H1 (cell line): ENCODE data around the gene B9D2. TPM values are rescaled to one million over a fixed set of nuclear protein-coding genes. Genes with fewer than 3 reads are reported as not detected.

ENCODE experiments used
- CTCF ChIA-PET: fragments of 300-600 bp; sonication (Branson Sonifier 250); formaldehyde crosslinking; loops from one replicate; lab custom pipeline; 2021; ENCODE audit not compliant: partially characterized antibody; lab: Charles Lee
- POLR2A ChIA-PET: fragments of 300-600 bp; sonication (Branson Sonifier 250); formaldehyde crosslinking; loops from one replicate; lab custom pipeline; 2021; ENCODE audit warnings: inconsistent platforms; ENCODE audit not compliant: partially characterized antibody; lab: Charles Lee
- DNase-seq, 2 experiments: peaks; one replicate each; pipeline versions ENCODE4 v3.0.0 to v3.0.0-alpha.2; 2010 to 2022; ENCODE audit warnings: low spot score in 2 of 2, low read depth in 1 of 2, mixed read lengths in 1 of 2
- FAIRE-seq: peaks from 2 replicates; lab custom pipeline; 2011; peaks lifted over from hg19 to GRCh38; lab: Jason Lieb, UNC
- H2AFZ ChIP-seq: 2 replicates; pipeline ENCODE4 v1.8.1; 2012; ENCODE audit warnings: low read length, inconsistent platforms
- H2AK5ac ChIP-seq: 2 replicates; pipeline ENCODE4 v1.6.1; 2013; ENCODE audit warnings: low read depth, low read length
- H2BK120ac ChIP-seq: replicated peaks from 2 replicates; pipeline ENCODE3; 2013; ENCODE audit warnings: low read depth, low read length, inconsistent platforms
- H2BK12ac ChIP-seq: 2 replicates; pipeline ENCODE4 v1.6.1; 2013; ENCODE audit warnings: low read depth, low read length
- H2BK15ac ChIP-seq: 2 replicates; pipeline ENCODE4 v1.6.1; 2013; ENCODE audit warnings: low read length
- H2BK20ac ChIP-seq: 2 replicates; pipeline ENCODE4 v1.6.1; 2013; ENCODE audit warnings: low read length
- H2BK5ac ChIP-seq: 2 replicates; pipeline ENCODE4 v1.6.1; 2013; ENCODE audit warnings: low read depth, low read length
- H3K14ac ChIP-seq: 2 replicates; pipeline ENCODE4 v1.6.1; 2013; ENCODE audit warnings: inconsistent platforms; ENCODE audit not compliant: insufficient read length
- H3K18ac ChIP-seq: 2 replicates; pipeline ENCODE4 v1.6.1; 2013; ENCODE audit warnings: low read length; ENCODE audit errors: extremely low read depth
- H3K23ac ChIP-seq: 2 replicates; pipeline ENCODE4 v1.6.1; 2013; ENCODE audit warnings: inconsistent platforms; ENCODE audit not compliant: insufficient read length
- H3K23me2 ChIP-seq: 2 replicates; pipeline ENCODE4 v1.6.1; 2013; ENCODE audit warnings: low read depth, low read length
- H3K27ac ChIP-seq: 2 replicates; pipeline ENCODE4 v1.6.1; 2011; ENCODE audit warnings: low read depth, low read length, inconsistent platforms
- H3K27me3 ChIP-seq, 4 experiments: replicated peaks in 1 of 4; 1 replicate in 1 of 4; 2 replicates in 3 of 4; pipeline versions ENCODE4 v1.6.1 to v1.8.1; 2011 to 2013; ENCODE audit warnings: low read length in 3 of 4, mild to moderate bottlenecking in 3 of 4, inconsistent platforms in 2 of 4, mixed read lengths in 2 of 4, moderate library complexity in 1 of 4; ENCODE audit not compliant: control insufficient read depth in 3 of 4, insufficient read depth in 3 of 4; ENCODE audit errors: extremely low read depth in 1 of 4
- H3K36me3 ChIP-seq, 4 experiments: 2 replicates each; pipeline versions ENCODE4 v1.6.1 to v1.8.1; 2011 to 2013; ENCODE audit warnings: mild to moderate bottlenecking in 4 of 4, low read length in 3 of 4, moderate library complexity in 2 of 4, control low read depth in 1 of 4, inconsistent platforms in 1 of 4; ENCODE audit not compliant: insufficient read depth in 4 of 4, control insufficient read depth in 2 of 4
- H3K4ac ChIP-seq: replicated peaks from 2 replicates; pipeline ENCODE3; 2013; ENCODE audit warnings: low read length, low read depth, mixed read lengths, inconsistent platforms; ENCODE audit not compliant: insufficient read length
- H3K4me1 ChIP-seq, 4 experiments: replicated peaks in 1 of 4; 1 replicate in 1 of 4; 2 replicates in 3 of 4; pipeline versions ENCODE4 v1.6.1 to v1.8.1; 2011 to 2013; ENCODE audit warnings: low read length in 3 of 4, inconsistent platforms in 2 of 4, mixed read lengths in 1 of 4; ENCODE audit not compliant: insufficient read depth in 4 of 4, control insufficient read depth in 3 of 4
- H3K4me2 ChIP-seq, 2 experiments: 2 replicates each; pipeline versions ENCODE4 v1.6.1 to v1.8.1; 2011 to 2013; ENCODE audit warnings: low read depth in 2 of 2, low read length in 2 of 2, control low read depth in 1 of 2, inconsistent platforms in 1 of 2, mild to moderate bottlenecking in 1 of 2; ENCODE audit not compliant: insufficient read depth in 1 of 2
- H3K4me3 ChIP-seq, 4 experiments: fragments of 200-600, 300-600 bp in 1 of 4; sonication (generic), shearing (Covaris generic), sonication (Bioruptor Twin) in 1 of 4; 2 replicates each; pipeline versions ENCODE4 v1.5.1 to v1.8.1; 2011 to 2016; ENCODE audit warnings: low read length in 4 of 4, low read depth in 3 of 4, control low read depth in 2 of 4, inconsistent platforms in 2 of 4, mild to moderate bottlenecking in 2 of 4, mixed read lengths in 1 of 4, moderate library complexity in 1 of 4; ENCODE audit not compliant: insufficient read depth in 2 of 4; ENCODE audit errors: extremely low read depth in 1 of 4
- H3K56ac ChIP-seq: replicated peaks from 2 replicates; pipeline ENCODE3; 2013; ENCODE audit warnings: low read depth, mild to moderate bottlenecking, mixed read lengths, low read length, inconsistent platforms; ENCODE audit not compliant: insufficient read length
- H3K79me1 ChIP-seq: 2 replicates; pipeline ENCODE4 v1.6.1; 2013; ENCODE audit warnings: low read depth, low read length, control low read depth
- H3K79me2 ChIP-seq, 2 experiments: 2 replicates each; pipeline versions ENCODE4 v1.6.1 to v1.8.1; 2012 to 2013; ENCODE audit warnings: low read length in 2 of 2, mild to moderate bottlenecking in 2 of 2, inconsistent platforms in 1 of 2; ENCODE audit not compliant: insufficient read depth in 2 of 2, control insufficient read depth in 1 of 2
- H3K9ac ChIP-seq, 4 experiments: replicated peaks in 1 of 4; 1 replicate in 1 of 4; 2 replicates in 3 of 4; pipeline versions ENCODE4 v1.6.1 to v1.8.1; 2011 to 2013; ENCODE audit warnings: low read depth in 3 of 4, low read length in 3 of 4, control low read depth in 2 of 4, mild to moderate bottlenecking in 2 of 4, moderate library complexity in 2 of 4, inconsistent platforms in 1 of 4; ENCODE audit errors: extremely low read depth in 1 of 4
- H3K9me3 ChIP-seq, 2 experiments: 2 replicates each; pipeline versions ENCODE4 v1.6.1 to v1.8.1; 2012 to 2013; ENCODE audit warnings: mild to moderate bottlenecking in 2 of 2, moderate library complexity in 2 of 2, control low read depth in 1 of 2, inconsistent platforms in 1 of 2, low read depth in 1 of 2, low read length in 1 of 2, mixed read lengths in 1 of 2; ENCODE audit not compliant: insufficient read depth in 2 of 2
- H4K20me1 ChIP-seq, 2 experiments: replicated peaks in 1 of 2; 2 replicates each; pipeline versions ENCODE3 to v1.8.1; 2011 to 2013; ENCODE audit warnings: inconsistent platforms in 2 of 2, low read length in 2 of 2, mild to moderate bottlenecking in 1 of 2; ENCODE audit not compliant: insufficient read depth in 2 of 2, control insufficient read depth in 1 of 2
- H4K5ac ChIP-seq: 2 replicates; pipeline ENCODE4 v1.6.1; 2013; ENCODE audit warnings: low read length, low read depth, mixed read lengths, inconsistent platforms; ENCODE audit not compliant: insufficient read length
- H4K8ac ChIP-seq: 2 replicates; pipeline ENCODE4 v1.8.0; 2013; ENCODE audit warnings: mild to moderate bottlenecking, moderate library complexity, low read length, inconsistent platforms; ENCODE audit not compliant: insufficient read depth; ENCODE audit errors: extremely low read depth
- H4K91ac ChIP-seq: replicated peaks from 2 replicates; pipeline ENCODE3; 2013; ENCODE audit warnings: low read length, mixed read lengths, inconsistent platforms; ENCODE audit not compliant: insufficient read length
- BRCA1 ChIP-seq: IDR thresholded peaks from 2 replicates; pipeline ENCODE4 v1.6.1; 2012; ENCODE audit warnings: low read depth, low read length, improper control_type of control experiment
- CBX5 ChIP-seq: fragments of 300-800, 300-1000 bp; sonication (generic); IDR thresholded peaks from 2 replicates; pipeline ENCODE4 v1.7.1; 2016; ENCODE audit warnings: antibody characterized with exemption, low read length, low read depth
- CHD2 ChIP-seq: IDR thresholded peaks from 2 replicates; pipeline ENCODE4 v1.6.1; 2012; ENCODE audit warnings: low read length, improper control_type of control experiment
- CREB1 ChIP-seq: IDR thresholded peaks from 2 replicates; pipeline ENCODE4 v1.6.1; 2012; ENCODE audit warnings: inconsistent platforms
- GABPA ChIP-seq: IDR thresholded peaks from 2 replicates; pipeline ENCODE4 v1.6.1; 2011; ENCODE audit warnings: mild to moderate bottlenecking, low read length, moderate library complexity, borderline replicate concordance; ENCODE audit not compliant: insufficient read depth
- KDM4A ChIP-seq: IDR thresholded peaks from one replicate; pipeline ENCODE4 v1.7.1; 2012; ENCODE audit warnings: low read depth, mild to moderate bottlenecking, moderate library complexity, low read length, inconsistent platforms; ENCODE audit not compliant: severe bottlenecking
- SUZ12 ChIP-seq: fragments of 200-600 bp; sonication (generic); IDR thresholded peaks from 2 replicates; pipeline ENCODE4 v1.6.1; 2012; ENCODE audit warnings: mild to moderate bottlenecking, inconsistent platforms, low read length, moderate library complexity, mixed read lengths
- TEAD4 ChIP-seq: IDR thresholded peaks from 2 replicates; pipeline ENCODE4 v1.6.1; 2012; ENCODE audit warnings: low read depth, low read length, inconsistent platforms, mixed read lengths
- YY1 ChIP-seq: IDR thresholded peaks from 2 replicates; pipeline ENCODE4 v1.6.1; 2011; ENCODE audit warnings: low read depth, mild to moderate bottlenecking, low read length
- ZNF274 ChIP-seq: IDR thresholded peaks from 2 replicates; pipeline ENCODE4 v1.7.0; 2012; ENCODE audit warnings: low read length, borderline replicate concordance; ENCODE audit errors: extremely low read depth
- WGBS, 2 experiments: shearing (Covaris generic) in 1 of 2; methylation state at CpG; one replicate each; pipeline versions ENCODE4 v1.1.6 to v1.1.7; 2013 to 2015; ENCODE audit warnings: low lambda C conversion rate in 2 of 2, mixed read lengths in 2 of 2, inconsistent platforms in 1 of 2, low coverage in 1 of 2, missing lambda C conversion rate in 1 of 2; ENCODE audit not compliant: insufficient replicate concordance in 2 of 2, insufficient coverage in 1 of 2, insufficient read length in 1 of 2; ENCODE audit errors: extremely low coverage in 1 of 2, missing lambda C conversion rate in 1 of 2; 5-methylcytosine and 5-hydroxymethylcytosine counted together
- polyA plus RNA-seq, 7 experiments: library from polyadenylated mRNA; depleted of rRNA in 3 of 7; stranded (reverse) in 5 of 7; unstranded in 2 of 7; fragments of >200 nt in 5 of 7; fragments of 200-250 nt in 2 of 7; gene quantifications; 1 replicate in 5 of 7; 2 replicates in 1 of 7; 4 replicates in 1 of 7; pipeline versions ENCODE4 v1.2.1 to v1.2.3, GENCODE V29; 2011 to 2013; ENCODE audit warnings: missing spikeins in 2 of 7, mixed read lengths in 2 of 7
- total RNA-seq: library from RNA; stranded (reverse); fragmentation: NEBNext Ultra II Directional; extraction: Animal tissue kit (Norgen Biotek cat#: 25700); gene quantifications from 2 replicates; pipeline ENCODE4 v1.2.1, GENCODE V29; 2021
- TF ChIP-seq, protein P1 (sequence below): IDR thresholded peaks from 2 replicates; pipeline ENCODE4 v1.6.1; 2011; ENCODE audit warnings: low read length, improper control_type of control experiment

Gene B9D2
- total and polyA plus RNA-seq, 2 of the 8 experiments (the other 6 are each of a cell fraction or from before 2014, with no cell fraction given), result 4.9 to 6.3 TPM

DNA sequence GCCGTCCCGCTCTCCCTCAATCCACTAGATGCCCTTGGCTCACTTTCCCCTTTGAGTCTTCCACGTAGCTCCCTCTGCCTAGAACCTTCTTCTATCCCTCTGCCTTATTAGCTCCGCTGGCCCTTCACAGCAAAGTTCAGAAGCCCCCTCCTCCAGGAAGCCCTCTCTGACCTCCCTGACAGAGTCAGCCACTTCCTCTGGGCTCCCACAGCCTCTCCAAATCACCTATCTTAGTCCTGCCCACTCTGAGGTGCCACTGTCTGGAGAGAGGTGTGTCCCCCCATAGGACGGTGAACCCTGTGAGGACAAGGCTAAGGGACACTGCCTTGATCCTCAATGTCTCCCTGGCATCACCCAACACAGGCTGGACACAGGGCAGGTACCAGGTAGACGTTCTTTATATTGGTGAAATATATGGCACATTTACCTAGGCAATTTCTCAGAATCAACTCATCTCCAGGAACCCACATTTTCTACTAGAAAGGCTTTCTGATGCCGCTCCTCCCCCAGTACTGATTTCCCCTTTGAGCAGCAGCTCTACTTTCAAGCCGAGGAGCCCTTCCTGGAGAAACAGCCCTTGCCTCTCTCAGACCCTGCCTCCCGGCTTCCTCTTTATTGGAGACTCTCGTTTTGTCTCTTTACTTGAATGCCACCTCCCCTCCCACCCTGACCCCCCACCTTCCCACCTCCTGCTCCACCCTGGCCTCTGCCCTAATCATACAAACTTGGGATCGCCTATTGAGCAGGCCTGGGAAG, 6.8 kb downstream of the B9D2 start:
- POLR2A ChIA-PET, result interaction anchor here (1.0 to 1.5 kb wide), 5 partner anchors 15 to 82 kb away, joined by 3 to 4 read pairs (median 3); partner anchors contain the start of gene DMAC2

More for the DNA sequence above, 6.8 kb downstream of the B9D2 start:
- FAIRE-seq (no peak), DNase-seq (no peak)
- no peak overlapping the region for H2BK12ac ChIP-seq
- no peak overlapping the region for H3K4ac ChIP-seq
- no peak overlapping the region for H2BK15ac ChIP-seq
- H3K4me2 ChIP-seq, result no peak overlapping the region
- H3K36me3 ChIP-seq, result no peaks in the 10 kb centered on the region
- H4K8ac ChIP-seq, result no peak overlapping the region
- no peak overlapping the region for H3K9ac ChIP-seq
- no peak overlapping the region; the same call in 1 of the 2 replicates for H2BK20ac ChIP-seq
- no peak overlapping the region for H2AFZ ChIP-seq
- H3K27ac ChIP-seq, result no peak overlapping the region
- TF ChIP-seq CHD2 (no peak), KDM4A (no peak), YY1 (no peak), CBX5 (no peak), BRCA1 (no peak), ZNF274 (no peak), TEAD4 (no peak), GABPA (no peak), SUZ12 (no peak), CREB1 (no peak)
- TF ChIP-seq, protein P1, sequence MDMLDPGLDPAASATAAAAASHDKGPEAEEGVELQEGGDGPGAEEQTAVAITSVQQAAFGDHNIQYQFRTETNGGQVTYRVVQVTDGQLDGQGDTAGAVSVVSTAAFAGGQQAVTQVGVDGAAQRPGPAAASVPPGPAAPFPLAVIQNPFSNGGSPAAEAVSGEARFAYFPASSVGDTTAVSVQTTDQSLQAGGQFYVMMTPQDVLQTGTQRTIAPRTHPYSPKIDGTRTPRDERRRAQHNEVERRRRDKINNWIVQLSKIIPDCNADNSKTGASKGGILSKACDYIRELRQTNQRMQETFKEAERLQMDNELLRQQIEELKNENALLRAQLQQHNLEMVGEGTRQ, result no peak
- no peak overlapping the region for H4K5ac ChIP-seq
- H3K14ac ChIP-seq, result no peak overlapping the region
- H2BK120ac ChIP-seq, result no peak overlapping the region
- H3K27me3 ChIP-seq, result peaks cover 2 to 14% (median 9%) of the 10 kb centered on the region in 4 experiments; a peak in 6 of 7 replicates
- WGBS, 2 experiments, result 90% methylated on average over 11 of the region's 11 CpGs; no CpG with 5 or more reads in 1 of the 2 experiments
- H3K9me3 ChIP-seq, result no peaks in the 10 kb centered on the region
- no peak overlapping the region for H3K4me3 ChIP-seq
- no peaks in the 10 kb centered on the region; the same call in 1 of the 2 replicates for H3K79me1 ChIP-seq
- no peak overlapping the region for H3K56ac ChIP-seq
- no peak overlapping the region for H2BK5ac ChIP-seq
- H3K79me2 ChIP-seq, result no peaks in the 10 kb centered on the region
- CTCF ChIA-PET, result interaction anchor here (0.6 to 8.0 kb wide), 8 partner anchors 14 to 922 kb away, joined by 3 to 33 read pairs (median 3); no protein-coding TSS in a partner anchor
- 0 out of 2 replicates have a peak overlapping the region, but pooled peaks have one; percentile 9 for H2AK5ac ChIP-seq
- no peak overlapping the region for H3K23ac ChIP-seq
- H4K91ac ChIP-seq, result no peak overlapping the region
- peaks cover 0 to 7% (median 0%) of the 10 kb centered on the region in 4 experiments; a peak in 5 of 7 replicates for H3K4me1 ChIP-seq
- no peak overlapping the region for H3K18ac ChIP-seq
- H4K20me1 ChIP-seq, result peaks cover 0 to 7% of the 10 kb centered on the region in 2 experiments
- H3K23me2 ChIP-seq, result peaks cover 13% of the 10 kb centered on the region; the same call in 1 of the 2 replicates
